T-helper 17 cell (primary cell): ENCODE results near the gene CFAP161. TPM values are rescaled to one million over a fixed set of nuclear protein-coding genes. Genes with fewer than 3 reads are reported as not detected.
"Not testable (repeated sequence)": the region's sequence is repeated elsewhere in the genome, so short reads cannot be mapped to it uniquely, and the experiment has no call there.

Source experiments
- ATAC-seq: fragments of 150-1000 bp; cut with Tn5 transposase; 2 replicates; pipeline ENCODE4 v1.10.0; 2021; ENCODE audit warnings: mild to moderate bottlenecking, moderate library complexity
- DNase-seq, 3 donors: peaks; one replicate each; pipeline versions ENCODE4 v3.0.0 to v3.0.0-alpha.2; 2020 to 2021
- H3K9me3 ChIP-seq: one replicate; pipeline ENCODE4 v1.7.0; 2013; ENCODE audit warnings: low read length, mild to moderate bottlenecking; ENCODE audit not compliant: control insufficient read depth, poor library complexity, severe bottlenecking
- H3K27ac Mint-ChIP-seq: one replicate; pipeline ENCODE4 v1.8.0; 2022; ENCODE audit warnings: mild to moderate bottlenecking, moderate library complexity, mixed read lengths
- H3K27me3 Mint-ChIP-seq: one replicate; pipeline ENCODE4 v1.8.0; 2022; ENCODE audit warnings: mixed read lengths
- H3K36me3 Mint-ChIP-seq: one replicate; pipeline ENCODE4 v1.8.0; 2022; ENCODE audit warnings: low read depth, mixed read lengths
- H3K4me1 Mint-ChIP-seq: one replicate; pipeline ENCODE4 v1.8.0; 2022; ENCODE audit warnings: mild to moderate bottlenecking, mixed read lengths
- H3K4me3 Mint-ChIP-seq: one replicate; pipeline ENCODE4 v1.8.0; 2022; ENCODE audit warnings: mild to moderate bottlenecking, moderate library complexity, mixed read lengths
- total RNA-seq, 4 donors: library from RNA in 2 of 4; stranded (reverse) in 2 of 4; gene quantifications; one replicate each; pipeline ENCODE4 v1.2.3 and lab custom pipeline; 2022 to 2026

Gene CFAP161
- total RNA-seq, 2 donors from 2014 or later: 4.1 TPM; not detected in 1

GRCh38 chr15:81113204-81113657 lies 20.8 kb upstream of the CFAP161 start:
- peaks cover 63% of the 10 kb centered on the region for H3K27me3 Mint-ChIP-seq

GRCh38 chr15:81113861-81114291 lies 20.2 kb upstream of the CFAP161 start:
- DNase-seq (no peak), ATAC-seq (no peak)
- H3K4me1 Mint-ChIP-seq: peaks cover 4% of the 10 kb centered on the region
- no peaks in the 10 kb centered on the region for H3K9me3 ChIP-seq
- no peak overlapping the region for H3K4me3 Mint-ChIP-seq
- H3K27ac Mint-ChIP-seq: no peak overlapping the region
- H3K36me3 Mint-ChIP-seq: peaks cover 7% of the 10 kb centered on the region
- H3K27me3 Mint-ChIP-seq: peaks cover 63% of the 10 kb centered on the region

More at GRCh38 chr15:81113204-81113657, 20.8 kb upstream of the CFAP161 start:
- H3K27ac Mint-ChIP-seq: no peak overlapping the region
- peaks cover 7% of the 10 kb centered on the region for H3K36me3 Mint-ChIP-seq
- no peaks in the 10 kb centered on the region for H3K9me3 ChIP-seq
- H3K4me3 Mint-ChIP-seq: no peak overlapping the region
- ATAC-seq: no peak
- no peak for DNase-seq
- H3K4me1 Mint-ChIP-seq: peaks cover 4% of the 10 kb centered on the region

- H3K4me3 Mint-ChIP-seq: no peak overlapping the region
- H3K27me3 Mint-ChIP-seq: peaks cover 62% of the 10 kb centered on the region
- no peaks in the 10 kb centered on the region for H3K9me3 ChIP-seq
- DNase-seq (no peak), ATAC-seq (no peak)
- peaks cover 7% of the 10 kb centered on the region for H3K36me3 Mint-ChIP-seq
- H3K27ac Mint-ChIP-seq: no peak overlapping the region
- peaks cover 4% of the 10 kb centered on the region for H3K4me1 Mint-ChIP-seq
These were observed 18.8 kb upstream of the CFAP161 start for GRCh38 chr15:81115054-81115939.

- H3K9me3 ChIP-seq: no peaks in the 10 kb centered on the region
- no peak for DNase-seq
- Mint-ChIP-seq H3K4me3 (no peak overlapping the region), H3K4me1 (no peaks in the 10 kb centered on the region), H3K36me3 (peaks cover 4% of the 10 kb centered on the region), H3K27ac (no peak overlapping the region), H3K27me3 (peaks cover 46% of the 10 kb centered on the region)
- no peak for ATAC-seq
These were observed 16.9 kb upstream of the CFAP161 start for GRCh38 chr15:81117136-81117535.

- DNase-seq: no peak
- H3K4me1 Mint-ChIP-seq: no peaks in the 10 kb centered on the region
- peaks cover 45% of the 10 kb centered on the region for H3K27me3 Mint-ChIP-seq
- peaks cover 4% of the 10 kb centered on the region for H3K36me3 Mint-ChIP-seq
- H3K27ac Mint-ChIP-seq: no peak overlapping the region
- no peaks in the 10 kb centered on the region for H3K9me3 ChIP-seq
- ATAC-seq: no peak
- H3K4me3 Mint-ChIP-seq: peak overlapping the region; percentile 56
These were observed 16.5 kb upstream of the CFAP161 start for GRCh38 chr15:81117581-81117980.

- H3K36me3 Mint-ChIP-seq: peaks cover 4% of the 10 kb centered on the region
- ATAC-seq (no peak), DNase-seq (no peak)
- no peak overlapping the region for H3K4me3 Mint-ChIP-seq
- peaks cover 47% of the 10 kb centered on the region for H3K27me3 Mint-ChIP-seq
- no peaks in the 10 kb centered on the region for H3K9me3 ChIP-seq
- H3K4me1 Mint-ChIP-seq: no peaks in the 10 kb centered on the region
- no peak overlapping the region for H3K27ac Mint-ChIP-seq
These were observed 15.7 kb upstream of the CFAP161 start for GRCh38 chr15:81118361-81118760.

GRCh38 chr15:81120069-81120468 lies 14.0 kb upstream of the CFAP161 start:
- H3K36me3 Mint-ChIP-seq: peaks cover 4% of the 10 kb centered on the region
- ATAC-seq: no peak
- no peaks in the 10 kb centered on the region for H3K9me3 ChIP-seq
- H3K27ac Mint-ChIP-seq: no peak overlapping the region
- H3K27me3 Mint-ChIP-seq: peaks cover 45% of the 10 kb centered on the region
- H3K4me1 Mint-ChIP-seq: no peaks in the 10 kb centered on the region
- H3K4me3 Mint-ChIP-seq: no peak overlapping the region
- DNase-seq: no peak

GRCh38 chr15:81126892-81127291 lies 7.2 kb upstream of the CFAP161 start:
- no peaks in the 10 kb centered on the region for H3K4me1 Mint-ChIP-seq
- H3K36me3 Mint-ChIP-seq: peaks cover 3% of the 10 kb centered on the region
- H3K4me3 Mint-ChIP-seq: no peak overlapping the region
- H3K9me3 ChIP-seq: no peaks in the 10 kb centered on the region
- DNase-seq: no peak
- peaks cover 55% of the 10 kb centered on the region for H3K27me3 Mint-ChIP-seq
- no peak for ATAC-seq
- no peak overlapping the region for H3K27ac Mint-ChIP-seq

- not testable (repeated sequence) for H3K27ac Mint-ChIP-seq, H3K4me1 Mint-ChIP-seq, H3K9me3 ChIP-seq, H3K36me3 Mint-ChIP-seq, ATAC-seq, H3K4me3 Mint-ChIP-seq, DNase-seq
- peaks cover 51% of the 10 kb centered on the region for H3K27me3 Mint-ChIP-seq
These were observed 7.4 kb downstream of the CFAP161 start for GRCh38 chr15:81141478-81141877.

- peaks cover 7% of the 10 kb centered on the region for H3K36me3 Mint-ChIP-seq
- H3K9me3 ChIP-seq: no peaks in the 10 kb centered on the region
- no peak overlapping the region for H3K27ac Mint-ChIP-seq
- H3K4me3 Mint-ChIP-seq: no peak overlapping the region
- no peaks in the 10 kb centered on the region for H3K4me1 Mint-ChIP-seq
- ATAC-seq (no peak), DNase-seq (no peak)
- peaks cover 44% of the 10 kb centered on the region for H3K27me3 Mint-ChIP-seq
These were observed 11.9 kb downstream of the CFAP161 start for GRCh38 chr15:81146006-81146405.

- no peak for DNase-seq
- H3K4me3 Mint-ChIP-seq: no peak overlapping the region
- H3K9me3 ChIP-seq: no peaks in the 10 kb centered on the region
- no peaks in the 10 kb centered on the region for H3K4me1 Mint-ChIP-seq
- peaks cover 48% of the 10 kb centered on the region for H3K27me3 Mint-ChIP-seq
- no peak overlapping the region for H3K27ac Mint-ChIP-seq
- no peak for ATAC-seq
- peaks cover 7% of the 10 kb centered on the region for H3K36me3 Mint-ChIP-seq
These were observed 12.4 kb downstream of the CFAP161 start for GRCh38 chr15:81146466-81146865.

GRCh38 chr15:81151389-81151788 lies 17.3 kb downstream of the CFAP161 start:
- Mint-ChIP-seq H3K4me3 (no peak overlapping the region), H3K27ac (no peak overlapping the region), H3K27me3 (peaks cover 37% of the 10 kb centered on the region), H3K4me1 (peaks cover 2% of the 10 kb centered on the region), H3K36me3 (no peaks in the 10 kb centered on the region)
- H3K9me3 ChIP-seq: no peaks in the 10 kb centered on the region
- DNase-seq (no peak), ATAC-seq (no peak)

- H3K9me3 ChIP-seq: no peaks in the 10 kb centered on the region
- no peak overlapping the region for H3K27ac Mint-ChIP-seq
- H3K27me3 Mint-ChIP-seq: peaks cover 38% of the 10 kb centered on the region
- no peak overlapping the region for H3K4me3 Mint-ChIP-seq
- peaks cover 6% of the 10 kb centered on the region for H3K4me1 Mint-ChIP-seq
- DNase-seq: no peak
- no peaks in the 10 kb centered on the region for H3K36me3 Mint-ChIP-seq
- ATAC-seq: no peak
These were observed 18.3 kb downstream of the CFAP161 start for GRCh38 chr15:81152339-81152738.

- H3K36me3 Mint-ChIP-seq: no peaks in the 10 kb centered on the region
- no peak overlapping the region for H3K27ac Mint-ChIP-seq
- peaks cover 6% of the 10 kb centered on the region for H3K4me1 Mint-ChIP-seq
- DNase-seq (no peak), ATAC-seq (no peak)
- H3K27me3 Mint-ChIP-seq: peaks cover 36% of the 10 kb centered on the region
- no peak overlapping the region for H3K4me3 Mint-ChIP-seq
- H3K9me3 ChIP-seq: no peaks in the 10 kb centered on the region
These were observed 18.7 kb downstream of the CFAP161 start for GRCh38 chr15:81152799-81153198.
